ENCODE data around the gene CAP2.

Gene CAP2

GRCh38 chr6:17477356-17477755, 84.0 kb downstream of the CAP2 start:
- no peak for FAIRE-seq

- FAIRE-seq: peak; percentile 86
Observed at GRCh38 chr6:17478223-17478907, 85.0 kb downstream of the CAP2 start.

- FAIRE-seq: no peak
Observed at GRCh38 chr6:17478946-17479345, 85.6 kb downstream of the CAP2 start.

- FAIRE-seq: no peak
Observed at GRCh38 chr6:17480476-17480875, 87.1 kb downstream of the CAP2 start.

GRCh38 chr6:17482711-17483110, 89.3 kb downstream of the CAP2 start:
- no peak for FAIRE-seq

- no peak for FAIRE-seq
Observed at GRCh38 chr6:17483391-17484016, 90.1 kb downstream of the CAP2 start.

- FAIRE-seq: no peak
Observed at GRCh38 chr6:17484201-17484849, 90.9 kb downstream of the CAP2 start.

GRCh38 chr6:17485181-17485580, 91.8 kb downstream of the CAP2 start:
- FAIRE-seq: no peak

- FAIRE-seq: no peak
Observed at GRCh38 chr6:17485946-17486345, 92.6 kb downstream of the CAP2 start.

- FAIRE-seq: no peak
Observed at GRCh38 chr6:17486680-17487079, 93.3 kb downstream of the CAP2 start.

GRCh38 chr6:17490724-17491123, 97.3 kb downstream of the CAP2 start:
- no peak for FAIRE-seq

- FAIRE-seq: peak; percentile 92
Observed at GRCh38 chr6:17491416-17492142, 98.2 kb downstream of the CAP2 start.

GRCh38 chr6:17492350-17492749, 99.0 kb downstream of the CAP2 start:
- FAIRE-seq: no peak

GRCh38 chr6:17493286-17493685, 99.9 kb downstream of the CAP2 start:
- no peak for FAIRE-seq

- FAIRE-seq: no peak
Observed at GRCh38 chr6:17494177-17494576, 100.8 kb downstream of the CAP2 start.

- no peak for FAIRE-seq
Observed at GRCh38 chr6:17494919-17495318, 101.5 kb downstream of the CAP2 start.

GRCh38 chr6:17497535-17498095, 104.2 kb downstream of the CAP2 start:
- no peak for FAIRE-seq

GRCh38 chr6:17501442-17501841, 108.0 kb downstream of the CAP2 start:
- FAIRE-seq: peak; percentile 93

- peak; percentile 99 for FAIRE-seq
Observed at GRCh38 chr6:17501982-17502704, 108.7 kb downstream of the CAP2 start.

GRCh38 chr6:17503051-17503450, 109.7 kb downstream of the CAP2 start:
- FAIRE-seq: no peak

GRCh38 chr6:17504005-17504404, 110.6 kb downstream of the CAP2 start:
- FAIRE-seq: no peak

- FAIRE-seq: no peak
Observed at GRCh38 chr6:17505062-17505476, 111.7 kb downstream of the CAP2 start.

All from endometrium (tissue), 2 donors.